SK-N-SH (cell line): Measurements from ENCODE around the gene MAP2. TPM values are rescaled to one million over a fixed set of nuclear protein-coding genes. Genes with fewer than 3 reads are reported as not detected.

Experiments used
- CTCF ChIA-PET: fragments of 300-600, 350-600 bp; formaldehyde crosslinking; extraction: SDS; loops from one replicate; lab custom pipeline; 2021; lab: Yijun Ruan, JAX
- POLR2A ChIA-PET: fragments of 350-600 bp; sonication (Branson Sonifier 250); formaldehyde crosslinking; extraction: SDS; loops from one replicate; lab custom pipeline; 2020; ENCODE audit warnings: antibody characterized with exemption, inconsistent platforms; lab: Yijun Ruan, JAX
- DNase-seq: peaks from one replicate; pipeline ENCODE4 v3.0.0; 2012
- H2AFZ ChIP-seq: fragments of 200-600 bp; sonication (generic); 2 replicates; pipeline ENCODE4 v1.8.1; 2016; ENCODE audit warnings: antibody characterized with exemption, mild to moderate bottlenecking, low read depth
- H3F3A ChIP-seq: fragments of 200-600 bp; sonication (generic); replicated peaks from 2 replicates; pipeline ENCODE3; 2016; ENCODE audit warnings: antibody characterized with exemption, mild to moderate bottlenecking; ENCODE audit not compliant: insufficient read depth
- H3K27ac ChIP-seq, 2 experiments: fragments of 200-500 bp in 1 of 2; fragments of 200-600 bp in 1 of 2; sonication (Bioruptor generic) in 1 of 2; sonication (generic), shearing (Covaris generic) in 1 of 2; 2 replicates each; pipeline versions ENCODE4 v1.5.1 to v1.6.1; 2014 to 2016; ENCODE audit warnings: low read depth in 2 of 2, inconsistent platforms in 1 of 2, low read length in 1 of 2, mild to moderate bottlenecking in 1 of 2, mixed read lengths in 1 of 2
- H3K27me3 ChIP-seq: fragments of 200-600 bp; sonication (generic), shearing (Covaris generic); 2 replicates; pipeline ENCODE4 v1.6.1; 2016; ENCODE audit warnings: mixed run types; ENCODE audit not compliant: insufficient read depth
- H3K36me3 ChIP-seq, 2 experiments: fragments of 200-500 bp in 1 of 2; fragments of 200-600 bp in 1 of 2; sonication (Bioruptor generic) in 1 of 2; sonication (generic) in 1 of 2; replicated peaks in 1 of 2; 2 replicates each; pipeline versions ENCODE3 to v1.5.1; 2014 to 2016; ENCODE audit warnings: low read length in 1 of 2, mild to moderate bottlenecking in 1 of 2; ENCODE audit not compliant: insufficient read depth in 2 of 2, control insufficient read depth in 1 of 2
- H3K4me1 ChIP-seq, 2 experiments: fragments of 200-500 bp in 1 of 2; fragments of 200-600 bp in 1 of 2; sonication (Bioruptor generic) in 1 of 2; sonication (generic), shearing (Covaris generic) in 1 of 2; 2 replicates each; pipeline versions ENCODE4 v1.5.1 to v1.6.1; 2014 to 2016; ENCODE audit warnings: low read depth in 1 of 2, low read length in 1 of 2, mixed run types in 1 of 2; ENCODE audit not compliant: insufficient read depth in 2 of 2, control insufficient read depth in 1 of 2
- H3K4me2 ChIP-seq: fragments of 200-600 bp; sonication (generic), shearing (Covaris generic); 2 replicates; pipeline ENCODE4 v1.6.1; 2017; ENCODE audit warnings: mixed run types
- H3K4me3 ChIP-seq, 2 experiments: fragments of 200-500 bp in 1 of 2; fragments of 200-600 bp in 1 of 2; sonication (Bioruptor generic) in 1 of 2; sonication (generic), shearing (Covaris generic) in 1 of 2; 2 replicates each; pipeline versions ENCODE4 v1.5.1 to v1.8.1; 2014 to 2016; ENCODE audit warnings: low read depth in 2 of 2, inconsistent platforms in 1 of 2, low read length in 1 of 2, mild to moderate bottlenecking in 1 of 2, mixed read lengths in 1 of 2, moderate library complexity in 1 of 2
- H3K79me2 ChIP-seq: fragments of 200-600 bp; sonication (generic); 2 replicates; pipeline ENCODE4 v1.8.1; 2017; ENCODE audit warnings: mild to moderate bottlenecking; ENCODE audit not compliant: insufficient read depth
- H3K9ac ChIP-seq: fragments of 200-600 bp; sonication (generic); 2 replicates; pipeline ENCODE4 v1.6.1; 2017; ENCODE audit warnings: mixed run types
- H3K9me2 ChIP-seq: fragments of 200-600 bp; sonication (generic); 2 replicates; pipeline ENCODE4 v1.6.1; 2017; ENCODE audit warnings: mixed run types
- H3K9me3 ChIP-seq: fragments of 200-600 bp; sonication (generic); 2 replicates; pipeline ENCODE4 v1.6.1; 2017; ENCODE audit warnings: mixed run types, mild to moderate bottlenecking, moderate library complexity
- H4K20me1 ChIP-seq: fragments of 200-600 bp; sonication (generic); 2 replicates; pipeline ENCODE4 v1.6.1; 2017; ENCODE audit warnings: mild to moderate bottlenecking, mixed run types; ENCODE audit not compliant: insufficient read depth
- CTCF ChIP-seq: fragments of 200-600 bp; sonication (generic); IDR thresholded peaks from 2 replicates; pipeline ENCODE4 v1.6.1; 2017; ENCODE audit warnings: antibody characterized with exemption, mild to moderate bottlenecking, moderate library complexity
- EZH2phosphoT487 ChIP-seq: fragments of 200-600 bp; sonication (generic); IDR thresholded peaks from 2 replicates; pipeline ENCODE4 v1.6.1; 2017; ENCODE audit warnings: low read depth, mixed run types, mild to moderate bottlenecking, antibody characterized with exemption, moderate library complexity, borderline replicate concordance
- FOXM1 ChIP-seq: IDR thresholded peaks from 2 replicates; pipeline ENCODE4 v1.4.0; 2012; ENCODE audit warnings: low read depth, mild to moderate bottlenecking
- GATA2 ChIP-seq: sonication (generic); formaldehyde crosslinking; IDR thresholded peaks from 2 replicates; pipeline ENCODE4 v1.5.0; 2020; ENCODE audit warnings: mild to moderate bottlenecking, missing genetic modification reagents
- IRF3 ChIP-seq: fragments of 150-350 bp; IDR thresholded peaks from 2 replicates; pipeline ENCODE4 v1.6.1; 2016; ENCODE audit warnings: mild to moderate bottlenecking, low read depth, low read length
- MEF2A ChIP-seq: IDR thresholded peaks from 2 replicates; pipeline ENCODE4 v1.4.0; 2012; ENCODE audit warnings: low read depth, borderline replicate concordance
- NRF1 ChIP-seq: IDR thresholded peaks from 2 replicates; pipeline ENCODE4 v1.6.1; 2012; ENCODE audit warnings: low read depth, mild to moderate bottlenecking, low read length
- POLR2AphosphoS5 ChIP-seq: IDR thresholded peaks from 2 replicates; pipeline ENCODE4 v1.6.1; 2012; ENCODE audit warnings: low read depth, low read length
- SIN3A ChIP-seq: IDR thresholded peaks from 2 replicates; pipeline ENCODE4 v1.6.1; 2012; ENCODE audit warnings: low read depth, mild to moderate bottlenecking, low read length, moderate library complexity, borderline replicate concordance
- TCF12 ChIP-seq: IDR thresholded peaks from 2 replicates; pipeline ENCODE4 v1.4.0; 2012
- YY1 ChIP-seq: IDR thresholded peaks from 2 replicates; pipeline ENCODE4 v1.4.0; 2012; ENCODE audit warnings: low read depth, mild to moderate bottlenecking
- WGBS: methylation state at CpG from one replicate; pipeline ENCODE4 v1.1.6; 2017; ENCODE audit warnings: low lambda C conversion rate; 5-methylcytosine and 5-hydroxymethylcytosine counted together
- polyA plus RNA-seq, 3 experiments: library from polyadenylated mRNA; depleted of rRNA; stranded (reverse); fragments of >200 nt; gene quantifications; 2 replicates each; pipeline ENCODE4 v1.2.3, GENCODE V29; 2012
- TF ChIP-seq, protein P1 (sequence below): fragments of 150-350 bp; IDR thresholded peaks from 2 replicates; pipeline ENCODE4 v1.6.1; 2017; ENCODE audit warnings: antibody characterized with exemption, low read length, low read depth, borderline replicate concordance
- TF ChIP-seq, protein P2 (sequence below): IDR thresholded peaks from 2 replicates; pipeline ENCODE4 v1.4.0; 2012; ENCODE audit warnings: low read depth

The MAP2 gene
- polyA plus RNA-seq, 1 of the 3 experiments (the other 2 are of a cell fraction) = 7.8 TPM

DNA sequence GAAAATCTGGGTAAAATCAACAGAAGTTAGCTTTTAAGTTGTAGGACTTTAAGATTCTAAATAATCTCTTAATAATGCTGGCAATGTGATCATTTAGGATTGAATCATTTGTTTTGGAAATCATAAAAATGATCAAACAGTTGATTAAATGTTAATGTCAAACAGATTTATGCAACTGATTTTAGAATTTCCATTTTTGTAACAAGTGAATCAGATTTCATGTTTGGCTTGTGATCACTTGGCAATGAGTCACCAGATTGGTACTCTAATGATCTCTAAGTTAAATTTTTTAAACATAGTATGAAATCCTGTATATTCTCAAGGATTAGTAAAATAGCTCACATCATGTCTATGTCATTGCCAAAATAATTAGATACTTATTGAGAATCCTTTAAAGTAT lies 297.6 kb downstream of the MAP2 start (continued):
- TF ChIP-seq, protein P1, sequence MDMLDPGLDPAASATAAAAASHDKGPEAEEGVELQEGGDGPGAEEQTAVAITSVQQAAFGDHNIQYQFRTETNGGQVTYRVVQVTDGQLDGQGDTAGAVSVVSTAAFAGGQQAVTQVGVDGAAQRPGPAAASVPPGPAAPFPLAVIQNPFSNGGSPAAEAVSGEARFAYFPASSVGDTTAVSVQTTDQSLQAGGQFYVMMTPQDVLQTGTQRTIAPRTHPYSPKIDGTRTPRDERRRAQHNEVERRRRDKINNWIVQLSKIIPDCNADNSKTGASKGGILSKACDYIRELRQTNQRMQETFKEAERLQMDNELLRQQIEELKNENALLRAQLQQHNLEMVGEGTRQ = no peak
- no peak for TF ChIP-seq YY1
- TF ChIP-seq, all 33 proteins: peak for 10

- TF ChIP-seq SIN3A = no peak
- no peak for TF ChIP-seq POLR2AphosphoS5
- TF ChIP-seq NRF1 = no peak
- no peak overlapping the region for H3K4me2 ChIP-seq
- ChIA-PET CTCF (no interaction called here), POLR2A (no interaction called here)
- DNase-seq = no peak
- no peaks in the 10 kb centered on the region for H3K27me3 ChIP-seq
- H3K9me3 ChIP-seq = no peaks in the 10 kb centered on the region
- no peaks in the 10 kb centered on the region for H3K79me2 ChIP-seq
- peaks cover 0 to 17% of the 10 kb centered on the region in 2 experiments for H3K36me3 ChIP-seq
- H3F3A ChIP-seq = no peaks in the 10 kb centered on the region
- WGBS = 83% methylated on average over 2 of the region's 2 CpGs
- H3K4me3 ChIP-seq = no peak overlapping the region
- H3K4me1 ChIP-seq = no peaks in the 10 kb centered on the region; a peak in 1 of 4 replicates
- H2AFZ ChIP-seq = no peak overlapping the region; the same call in 1 of the 2 replicates
- H3K9ac ChIP-seq = no peak overlapping the region
- no peaks in the 10 kb centered on the region for H4K20me1 ChIP-seq
- no peak overlapping the region for H3K27ac ChIP-seq
- no peaks in the 10 kb centered on the region for H3K9me2 ChIP-seq
These were observed 302.5 kb downstream of the MAP2 start for GRCh38 chr2:209726311-209726710.

DNA sequence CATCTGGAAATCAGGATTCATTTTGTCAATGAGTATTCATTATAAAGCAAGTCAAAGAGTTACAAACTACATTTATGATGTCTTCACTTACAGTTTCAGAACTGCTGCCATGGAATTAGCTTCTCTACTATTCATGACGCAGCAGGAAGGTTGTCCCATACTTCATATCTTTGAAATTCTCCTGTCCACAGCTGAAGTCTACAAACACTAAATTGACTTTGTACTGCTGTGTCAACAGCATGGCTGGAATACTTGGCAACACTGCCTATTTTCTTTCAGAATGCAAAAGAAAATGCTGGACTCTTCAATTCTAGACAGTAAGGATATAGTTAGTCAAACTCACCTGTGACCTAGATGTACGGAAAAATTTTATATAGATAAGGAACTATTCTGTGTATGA lies 303.2 kb downstream of the MAP2 start:
- Histone ChIP-seq H3F3A (no peaks in the 10 kb centered on the region), H3K4me2 (no peak overlapping the region), H2AFZ (no peak overlapping the region), H3K4me1 (no peaks in the 10 kb centered on the region), H3K27ac (no peak overlapping the region), H4K20me1 (no peaks in the 10 kb centered on the region), H3K9me2 (no peaks in the 10 kb centered on the region), H3K36me3 (peaks cover 0 to 23% of the 10 kb centered on the region in 2 experiments), H3K9ac (no peak overlapping the region), H3K27me3 (no peaks in the 10 kb centered on the region), H3K9me3 (no peaks in the 10 kb centered on the region), H3K79me2 (no peaks in the 10 kb centered on the region), H3K4me3 (no peak overlapping the region)
- DNase-seq = no peak
- TF ChIP-seq CTCF = no peak
- ChIA-PET CTCF (no interaction called here), POLR2A (interaction anchor here (0.6 kb wide), 1 partner anchor 133 kb away, joined by 3 read pairs; no protein-coding TSS in a partner anchor)
- WGBS = 91% methylated on average over 2 of the region's 2 CpGs

- H3K27me3 ChIP-seq = no peaks in the 10 kb centered on the region
- H3K36me3 ChIP-seq = peaks cover 0 to 18% of the 10 kb centered on the region in 2 experiments
- no peaks in the 10 kb centered on the region for H3F3A ChIP-seq
- no peak overlapping the region for H3K4me3 ChIP-seq
- H3K9ac ChIP-seq = no peak overlapping the region
- H3K4me1 ChIP-seq = no peaks in the 10 kb centered on the region
- 50% methylated on average over 3 of the region's 3 CpGs for WGBS
- no peak for DNase-seq
- H2AFZ ChIP-seq = no peak overlapping the region
- no peak overlapping the region for H3K27ac ChIP-seq
- ChIA-PET CTCF (interaction anchor here (2.6 kb wide), 1 partner anchor 311 kb away, joined by 6 read pairs; the partner anchor contains the start of gene MAP2), POLR2A (no interaction called here)
- H3K79me2 ChIP-seq = no peaks in the 10 kb centered on the region
- H3K9me3 ChIP-seq = no peaks in the 10 kb centered on the region
- no peaks in the 10 kb centered on the region for H4K20me1 ChIP-seq
- H3K9me2 ChIP-seq = no peaks in the 10 kb centered on the region
- no peak overlapping the region for H3K4me2 ChIP-seq
- no peak for TF ChIP-seq NRF1
- TF ChIP-seq EZH2phosphoT487 = no peak
- TF ChIP-seq, protein P2, sequence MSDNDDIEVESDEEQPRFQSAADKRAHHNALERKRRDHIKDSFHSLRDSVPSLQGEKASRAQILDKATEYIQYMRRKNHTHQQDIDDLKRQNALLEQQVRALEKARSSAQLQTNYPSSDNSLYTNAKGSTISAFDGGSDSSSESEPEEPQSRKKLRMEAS = no peak
- no peak for TF ChIP-seq TCF12
- TF ChIP-seq IRF3 = no peak
- no peak for TF ChIP-seq MEF2A
- TF ChIP-seq FOXM1 = no peak
- no peak for TF ChIP-seq GATA2 (CRISPR knock-in tag)
- TF ChIP-seq, protein P1 = no peak
These were observed 311.0 kb downstream of the MAP2 start for GRCh38 chr2:209734805-209735204.
